Lower lobe of right lung (tissue), 2 donors: ENCODE measurements around the gene SH3PXD2B. TPM values are rescaled to one million over a fixed set of nuclear protein-coding genes. Genes with fewer than 3 reads are reported as not detected.

ENCODE experiments used
- ATAC-seq, 2 donors: fragments of 200-7000 bp; cut with Tn5 transposase; one replicate each; pipeline ENCODE4 v1.9.1; 2020 to 2022; ENCODE audit warnings: mild to moderate bottlenecking in 2 of 2, moderate library complexity in 2 of 2
- DNase-seq: peaks from one replicate; pipeline ENCODE4 v3.0.0-alpha.2; 2020
- H3K27ac ChIP-seq: fragments of 200-600 bp; one replicate; pipeline ENCODE4 v1.8.0; 2022
- H3K27me3 ChIP-seq: fragments of 200-600 bp; one replicate; pipeline ENCODE4 v1.8.0; 2022; ENCODE audit warnings: low read depth
- H3K36me3 ChIP-seq: fragments of 200-600 bp; one replicate; pipeline ENCODE4 v1.8.0; 2022; ENCODE audit warnings: mild to moderate bottlenecking
- H3K4me1 ChIP-seq: fragments of 200-600 bp; one replicate; pipeline ENCODE4 v1.8.0; 2022
- H3K4me3 ChIP-seq: fragments of 200-600 bp; one replicate; pipeline ENCODE4 v1.8.0; 2022; ENCODE audit warnings: mild to moderate bottlenecking
- H3K9me3 ChIP-seq: fragments of 200-600 bp; one replicate; pipeline ENCODE4 v1.8.0; 2022
- intact Hi-C: fragments of 100-400 bp; cut with DNase I; formaldehyde crosslinking; loops from one replicate; pipeline ENCODE4 v1.11.0; 2022
- total RNA-seq: library from RNA; stranded (reverse); fragmentation: NEBNext Ultra II Directional; extraction: Animal tissue kit (Norgen Biotek cat#: 25700); gene quantifications from one replicate; pipeline ENCODE4 v1.2.1, GENCODE V29; 2021
- TF ChIP-seq, protein P1 (sequence below): fragments of 200-600 bp; IDR thresholded peaks from one replicate; pipeline ENCODE4 v1.8.0; 2022; ENCODE audit warnings: antibody characterized with exemption, mild to moderate bottlenecking
- donor health status: DM: no; HTN: yes; CAD: no; lungs with severe emphysema.

The SH3PXD2B gene
- total RNA-seq, 1 donor from 2014 or later = 49.8 TPM

DNA sequence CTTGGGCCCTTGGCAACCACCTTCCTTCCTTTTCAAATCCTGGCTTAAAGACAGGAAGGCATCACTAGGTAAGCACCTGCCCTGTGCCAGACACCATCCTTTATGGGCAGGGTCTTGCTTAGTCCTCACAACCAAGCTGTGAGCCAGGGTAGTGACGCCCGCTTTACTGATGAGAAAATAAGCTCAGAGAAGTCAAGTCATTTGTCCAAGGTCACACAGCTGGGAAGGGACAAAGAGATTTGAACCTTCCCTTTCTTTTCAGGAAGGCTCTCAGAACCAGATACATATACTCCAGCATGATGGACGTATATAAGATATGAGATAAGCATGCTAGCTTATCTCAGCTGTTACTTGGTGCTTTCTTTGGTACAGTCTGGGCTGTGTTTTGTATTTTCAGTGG, 76.9 kb downstream of the SH3PXD2B start:
- Histone ChIP-seq H3K27me3 (no peaks in the 10 kb centered on the region), H3K9me3 (no peaks in the 10 kb centered on the region), H3K4me3 (no peak overlapping the region), H3K36me3 (peaks cover 25% of the 10 kb centered on the region), H3K4me1 (no peaks in the 10 kb centered on the region), H3K27ac (no peak overlapping the region)
- DNase-seq (no peak), ATAC-seq (no peak)
- TF ChIP-seq, protein P1, sequence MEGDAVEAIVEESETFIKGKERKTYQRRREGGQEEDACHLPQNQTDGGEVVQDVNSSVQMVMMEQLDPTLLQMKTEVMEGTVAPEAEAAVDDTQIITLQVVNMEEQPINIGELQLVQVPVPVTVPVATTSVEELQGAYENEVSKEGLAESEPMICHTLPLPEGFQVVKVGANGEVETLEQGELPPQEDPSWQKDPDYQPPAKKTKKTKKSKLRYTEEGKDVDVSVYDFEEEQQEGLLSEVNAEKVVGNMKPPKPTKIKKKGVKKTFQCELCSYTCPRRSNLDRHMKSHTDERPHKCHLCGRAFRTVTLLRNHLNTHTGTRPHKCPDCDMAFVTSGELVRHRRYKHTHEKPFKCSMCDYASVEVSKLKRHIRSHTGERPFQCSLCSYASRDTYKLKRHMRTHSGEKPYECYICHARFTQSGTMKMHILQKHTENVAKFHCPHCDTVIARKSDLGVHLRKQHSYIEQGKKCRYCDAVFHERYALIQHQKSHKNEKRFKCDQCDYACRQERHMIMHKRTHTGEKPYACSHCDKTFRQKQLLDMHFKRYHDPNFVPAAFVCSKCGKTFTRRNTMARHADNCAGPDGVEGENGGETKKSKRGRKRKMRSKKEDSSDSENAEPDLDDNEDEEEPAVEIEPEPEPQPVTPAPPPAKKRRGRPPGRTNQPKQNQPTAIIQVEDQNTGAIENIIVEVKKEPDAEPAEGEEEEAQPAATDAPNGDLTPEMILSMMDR = no peak
- intact Hi-C loops = no loop called here

DNA sequence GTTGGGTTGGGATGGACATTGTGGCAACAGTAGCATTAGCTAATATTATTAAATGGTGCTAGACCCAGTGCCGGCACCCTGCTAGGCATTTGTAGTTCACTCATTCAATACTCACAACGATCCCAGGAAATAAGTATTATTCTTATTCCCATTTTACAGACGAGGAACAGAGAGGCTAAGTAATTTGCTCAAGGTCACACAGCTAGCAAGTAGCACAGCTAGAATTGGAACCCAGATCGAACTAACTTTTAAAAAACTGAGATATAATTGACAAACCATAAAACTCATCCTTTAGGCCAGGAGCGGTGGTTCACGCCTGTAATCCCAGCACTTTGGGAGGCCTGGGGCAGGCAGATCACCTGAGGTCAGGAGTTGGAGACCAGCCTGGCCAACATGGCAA, 79.5 kb downstream of the SH3PXD2B start:
- TF ChIP-seq, protein P1 = no peak
- intact Hi-C loops = no loop called here
- ATAC-seq = no peak
- Histone ChIP-seq H3K27me3 (no peaks in the 10 kb centered on the region), H3K27ac (no peak overlapping the region), H3K9me3 (peaks cover 10% of the 10 kb centered on the region), H3K36me3 (peaks cover 15% of the 10 kb centered on the region), H3K4me1 (no peaks in the 10 kb centered on the region), H3K4me3 (no peak overlapping the region)
- no peak for DNase-seq

- TF ChIP-seq, protein P1 = no peak
- H3K36me3 ChIP-seq = peaks cover 15% of the 10 kb centered on the region
Measured at GRCh38 chr5:172373680-172374079, 80.6 kb downstream of the SH3PXD2B start.

GRCh38 chr5:172371684-172372083, 82.6 kb downstream of the SH3PXD2B start:
- H3K36me3 ChIP-seq = peaks cover 5% of the 10 kb centered on the region
- DNase-seq (no peak), ATAC-seq (no peak)
- TF ChIP-seq, protein P1 = no peak
- H3K27ac ChIP-seq = no peak overlapping the region
- no peak overlapping the region for H3K4me3 ChIP-seq
- intact Hi-C loops = no loop called here
- no peaks in the 10 kb centered on the region for H3K27me3 ChIP-seq
- no peaks in the 10 kb centered on the region for H3K4me1 ChIP-seq
- H3K9me3 ChIP-seq = peaks cover 10% of the 10 kb centered on the region

More at GRCh38 chr5:172373680-172374079, 80.6 kb downstream of the SH3PXD2B start:
- Histone ChIP-seq H3K27ac (no peak overlapping the region), H3K27me3 (no peaks in the 10 kb centered on the region), H3K9me3 (peaks cover 10% of the 10 kb centered on the region), H3K4me3 (no peak overlapping the region), H3K4me1 (no peaks in the 10 kb centered on the region)
- intact Hi-C loops = no loop called here
- no peak for DNase-seq
- no peak for ATAC-seq

DNA sequence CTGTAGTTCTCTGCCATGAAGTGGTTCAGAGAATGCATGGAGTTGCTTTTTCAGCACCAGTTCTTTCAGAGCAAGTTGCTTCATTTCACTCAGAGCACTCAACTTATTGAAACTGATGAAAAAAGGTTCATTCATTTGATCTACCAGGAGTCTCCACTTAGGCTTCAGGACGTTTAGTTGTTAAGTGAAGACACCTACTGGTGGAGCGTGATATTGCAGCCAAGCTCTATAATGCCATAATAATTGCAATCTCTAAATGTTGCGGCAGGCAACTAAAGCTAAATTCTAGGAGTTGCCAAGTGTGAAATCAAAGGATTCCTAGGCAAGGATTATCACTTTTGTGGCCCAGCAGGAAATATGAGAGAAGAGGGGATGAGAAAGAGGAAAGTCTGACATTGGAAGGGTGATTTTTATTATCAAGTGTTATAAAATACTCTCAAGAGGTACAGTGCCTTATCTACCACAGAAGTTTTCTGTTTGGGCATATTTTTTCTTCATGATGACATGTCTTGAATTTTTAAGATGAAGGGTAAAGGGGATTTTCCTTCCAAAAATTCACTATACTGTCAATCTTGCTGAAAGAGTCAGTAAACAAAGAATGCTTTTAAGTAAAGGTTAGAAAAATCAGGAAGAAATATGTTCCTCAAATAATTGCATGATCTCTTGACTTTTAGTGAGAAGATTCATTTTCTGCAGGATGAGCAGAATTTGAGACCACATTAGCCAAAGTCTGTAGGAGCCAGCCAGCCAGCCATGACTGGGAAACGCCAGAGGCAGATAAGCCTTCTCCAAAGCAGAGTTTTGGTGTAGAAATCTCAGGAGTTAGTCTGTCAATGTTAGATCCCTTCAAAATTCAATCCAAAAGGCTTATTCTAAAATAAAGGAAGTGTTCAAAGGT, 83.4 kb downstream of the SH3PXD2B start:
- DNase-seq (no peak), ATAC-seq (peak in 1 of 2 donors; percentile 23)
- peaks cover under 1% of the 10 kb centered on the region for H3K36me3 ChIP-seq
- no peak overlapping the region for H3K4me3 ChIP-seq
- TF ChIP-seq, protein P1 = peak; percentile 54
- no peaks in the 10 kb centered on the region for H3K4me1 ChIP-seq
- peaks cover 10% of the 10 kb centered on the region for H3K9me3 ChIP-seq
- no peaks in the 10 kb centered on the region for H3K27me3 ChIP-seq
- H3K27ac ChIP-seq = no peak overlapping the region
- intact Hi-C loops = no loop called here
